Activated CD4-positive, CD25-positive, alpha-beta regulatory T cell treated with anti-CD3 and anti-CD28 coated beads, Interleukin-2, amount 50 U/mL, for 16 hours (primary cell): ENCODE measurements around the gene RAB10.
"Not testable (repeated sequence)": the region's sequence is repeated elsewhere in the genome, so short reads cannot be mapped to it uniquely, and the experiment has no call there.

Source experiments
- DNase-seq: peaks from one replicate; pipeline ENCODE4 v3.0.0-alpha.2; 2020; ENCODE audit warnings: low read depth, low spot score

Gene RAB10

GRCh38 chr2:26150243-26150642, 116.4 kb downstream of the RAB10 start:
- no peak for DNase-seq

GRCh38 chr2:26157580-26157979, 123.7 kb downstream of the RAB10 start:
- no peak for DNase-seq

GRCh38 chr2:26161926-26162325, 128.0 kb downstream of the RAB10 start:
- no peak for DNase-seq

- DNase-seq, result no peak
Observed at GRCh38 chr2:26162963-26163362, 129.1 kb downstream of the RAB10 start.

GRCh38 chr2:26164231-26164630, 130.3 kb downstream of the RAB10 start:
- no peak for DNase-seq

- no peak for DNase-seq
Observed at GRCh38 chr2:26164641-26165211, 130.8 kb downstream of the RAB10 start.

GRCh38 chr2:26165403-26165802, 131.5 kb downstream of the RAB10 start:
- DNase-seq, result no peak

GRCh38 chr2:26166541-26166940, 132.7 kb downstream of the RAB10 start:
- not testable (repeated sequence) for DNase-seq

GRCh38 chr2:26168785-26169184, 134.9 kb downstream of the RAB10 start:
- no peak for DNase-seq

GRCh38 chr2:26169226-26169625, 135.3 kb downstream of the RAB10 start:
- no peak for DNase-seq

GRCh38 chr2:26169681-26170414, 136.0 kb downstream of the RAB10 start:
- DNase-seq, result no peak

GRCh38 chr2:26170795-26171194, 136.9 kb downstream of the RAB10 start:
- no peak for DNase-seq

- no peak for DNase-seq
Observed at GRCh38 chr2:26172189-26172870, 138.4 kb downstream of the RAB10 start.

GRCh38 chr2:26172871-26173775, 139.2 kb downstream of the RAB10 start, which contains the start of gene GAREM2:
Gene GAREM2 (plus strand): TSS chr2:26173088. CDS start chr2:26173221, 133 bp downstream.
- no peak for DNase-seq

GRCh38 chr2:26173776-26174482, 140.0 kb downstream of the RAB10 start:
- no peak for DNase-seq

GRCh38 chr2:26174691-26175465, 141.0 kb downstream of the RAB10 start:
- DNase-seq, result no peak

GRCh38 chr2:26175466-26176278, 141.8 kb downstream of the RAB10 start:
- no peak for DNase-seq

- no peak for DNase-seq
Observed at GRCh38 chr2:26176279-26176615, 142.4 kb downstream of the RAB10 start.

GRCh38 chr2:26177122-26177521, 143.2 kb downstream of the RAB10 start:
- no peak for DNase-seq

GRCh38 chr2:26178246-26178645, 144.4 kb downstream of the RAB10 start:
- no peak for DNase-seq
